HuH-7 (cell line): Measurements from ENCODE around the gene MSL3B.

ENCODE experiments used
- DNase-seq: peaks from one replicate; pipeline ENCODE4 v3.0.0; 2011; ENCODE audit warnings: low spot score

Gene MSL3B

DNA sequence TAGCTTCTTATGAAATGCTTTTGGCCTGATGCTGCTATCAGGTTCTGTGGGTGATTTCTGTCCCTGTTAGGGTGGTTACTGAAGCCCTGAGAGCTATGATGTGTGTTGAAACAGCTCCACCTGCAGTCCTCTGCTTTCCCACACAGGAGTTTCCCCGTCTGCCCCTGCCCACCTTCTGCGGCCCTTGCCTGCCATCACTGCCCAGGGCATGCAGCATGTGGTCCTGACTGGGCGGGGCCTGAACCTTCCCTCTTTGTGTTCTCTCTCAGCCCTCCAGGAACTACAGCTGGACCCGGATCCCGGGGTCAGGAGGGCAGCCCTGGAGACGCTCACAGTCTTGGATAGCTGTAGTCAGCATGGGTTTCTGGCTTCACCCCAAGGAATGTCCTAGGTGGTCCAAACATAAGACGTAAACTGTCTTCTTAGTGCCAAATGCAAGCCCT lies 35.3 kb downstream of the MSL3B start:
- DNase-seq = peak; percentile 91

DNA sequence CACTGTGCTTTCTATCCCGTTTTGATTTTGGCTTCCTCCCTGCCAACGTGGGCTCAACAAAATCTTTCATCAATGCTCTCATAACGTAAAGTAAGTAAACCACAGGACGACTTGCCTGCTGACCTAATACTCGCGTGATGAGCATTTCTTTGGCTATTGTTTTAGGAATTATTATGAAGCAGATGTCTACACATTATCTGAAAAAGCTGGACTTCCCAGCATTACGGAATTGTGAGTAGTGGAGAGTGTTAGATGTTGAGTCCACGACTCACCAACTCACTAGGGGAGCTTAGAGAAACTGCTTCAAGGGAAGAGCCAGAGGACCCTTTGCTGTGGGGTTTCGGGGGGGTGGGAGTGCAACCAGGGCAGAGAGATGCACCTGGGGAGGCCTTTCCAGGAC lies 35.8 kb downstream of the MSL3B start:
- no peak for DNase-seq

DNA sequence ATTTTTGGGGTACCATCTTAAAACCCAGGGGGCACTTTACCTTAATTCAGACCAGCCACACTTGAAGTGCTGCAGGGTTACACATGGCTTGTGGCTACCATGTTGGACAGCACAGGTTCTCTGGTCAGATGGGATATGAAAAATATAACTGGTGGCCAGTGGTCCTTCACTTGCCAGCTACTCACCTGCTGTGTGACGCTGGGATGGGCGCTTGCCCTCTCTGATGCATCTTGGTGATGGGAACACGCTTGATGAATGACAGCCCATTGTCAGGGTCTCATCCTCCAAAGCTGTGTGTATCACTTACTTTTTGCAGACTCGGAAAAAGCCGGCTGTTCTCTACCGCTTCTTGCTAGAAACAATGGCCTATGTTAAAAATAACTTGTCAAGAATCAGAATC lies 36.3 kb downstream of the MSL3B start:
- DNase-seq = no peak

DNA sequence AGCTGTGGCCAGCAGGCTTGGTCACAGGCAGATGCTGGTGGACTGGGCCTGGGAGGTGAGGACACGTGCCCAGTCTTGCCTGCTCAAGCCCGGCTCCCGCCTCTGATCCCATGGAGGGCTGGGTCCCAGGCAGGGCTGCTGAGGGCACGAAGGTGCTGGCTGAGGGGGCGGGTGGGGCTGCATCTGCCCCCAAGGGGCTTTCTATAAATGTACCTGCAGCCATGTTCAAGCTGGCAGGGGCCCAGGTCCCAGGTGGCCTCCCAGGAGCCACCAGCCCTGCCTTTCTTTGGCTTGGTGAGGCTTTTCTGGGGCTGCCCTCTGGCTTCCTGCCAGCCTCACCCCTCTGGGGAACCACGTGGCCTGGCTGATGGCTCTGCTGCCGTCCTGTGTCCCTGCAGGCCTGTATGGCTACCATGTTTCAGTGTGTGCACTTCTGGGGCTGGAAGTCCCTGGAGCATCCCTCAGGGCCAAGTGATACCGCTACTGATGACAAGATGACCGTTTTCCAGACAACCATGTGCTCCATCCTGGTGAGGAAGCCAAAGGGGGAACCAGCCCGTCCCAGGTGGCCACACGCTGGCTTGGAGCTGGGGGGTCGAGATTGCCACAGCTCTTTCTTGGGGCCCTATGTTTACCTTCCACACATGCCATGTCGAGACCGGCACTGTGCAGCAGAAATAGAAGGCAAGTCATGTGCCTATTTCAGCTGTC lies 37.0 kb downstream of the MSL3B start:
- DNase-seq = no peak

DNA sequence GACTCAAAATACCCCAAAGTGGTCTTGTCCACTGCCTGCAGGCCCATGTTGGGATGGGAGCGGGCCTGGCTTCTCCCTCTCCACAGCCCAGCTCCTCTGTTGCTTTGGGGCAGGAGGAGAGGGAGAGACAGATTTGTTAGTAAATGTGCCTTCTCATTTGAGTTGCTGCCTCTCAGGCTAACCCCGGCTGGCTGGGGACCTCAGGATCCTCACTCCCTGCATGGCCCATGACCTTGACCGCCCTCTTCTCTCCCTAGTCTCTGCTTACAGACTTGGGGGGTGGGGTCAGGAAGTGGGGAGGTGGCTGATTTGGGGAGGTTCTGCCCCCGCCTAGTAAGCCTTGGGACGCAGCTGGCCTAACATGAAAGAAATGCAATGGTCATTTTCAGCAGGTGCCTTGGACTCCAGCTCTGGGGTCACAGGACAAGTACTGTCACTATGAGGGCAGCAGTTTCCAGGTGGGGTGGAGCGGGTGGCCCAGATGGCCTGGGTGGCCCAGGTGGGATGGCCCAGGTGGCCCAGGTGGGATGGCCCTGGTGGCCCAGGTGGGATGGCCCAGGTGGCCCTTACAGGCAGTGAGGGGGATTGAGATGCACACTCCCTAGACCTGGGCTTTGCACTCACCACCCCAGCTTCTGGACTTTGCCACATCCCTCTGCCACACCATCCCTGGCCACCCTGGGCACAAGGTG lies 37.9 kb downstream of the MSL3B start:
- no peak for DNase-seq

DNA sequence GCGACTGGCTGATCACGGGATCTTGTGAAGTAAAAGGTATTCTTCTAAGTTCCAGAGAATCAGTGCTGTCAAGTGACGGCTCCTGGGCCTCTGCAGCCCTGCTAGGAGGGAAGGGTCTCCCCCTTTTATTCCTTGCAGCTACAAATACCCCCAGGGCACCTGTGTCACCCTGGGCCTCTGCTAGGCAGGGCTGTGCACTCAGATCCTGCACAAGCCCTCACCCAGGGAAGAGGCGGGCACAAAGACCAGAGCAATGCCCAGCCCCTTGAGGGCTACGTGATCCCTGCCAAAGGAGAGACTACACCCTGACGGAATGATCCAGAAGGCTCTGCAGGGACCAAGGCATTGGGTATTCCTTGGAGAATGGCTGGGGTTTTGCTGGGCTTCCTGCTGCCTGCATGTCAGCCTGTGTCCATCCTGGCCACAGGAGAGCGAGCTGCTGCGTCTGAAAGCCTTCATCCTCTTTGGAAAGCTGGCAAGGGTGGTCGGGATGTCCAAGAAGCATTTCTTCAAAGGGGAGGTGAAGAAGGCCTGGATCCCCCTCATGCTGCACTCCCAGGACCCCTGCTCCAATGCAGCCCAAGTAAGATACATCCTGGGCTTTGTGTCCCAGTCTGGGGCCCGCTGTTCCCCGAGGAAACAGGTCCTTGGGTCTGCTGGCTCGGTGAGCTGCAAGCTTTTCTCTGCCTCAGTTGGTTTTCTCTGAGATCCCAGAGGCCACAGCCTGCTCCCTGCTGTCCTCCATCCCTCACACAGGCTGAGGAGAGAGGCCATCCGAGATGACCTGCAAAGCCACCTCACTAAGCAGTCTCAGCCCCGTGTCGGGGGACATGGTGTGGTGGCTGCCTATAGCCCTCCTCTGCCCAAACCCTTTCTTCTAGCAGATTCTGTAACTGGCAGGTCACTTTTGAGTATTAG lies 38.7 kb downstream of the MSL3B start:
- DNase-seq = no peak

DNA sequence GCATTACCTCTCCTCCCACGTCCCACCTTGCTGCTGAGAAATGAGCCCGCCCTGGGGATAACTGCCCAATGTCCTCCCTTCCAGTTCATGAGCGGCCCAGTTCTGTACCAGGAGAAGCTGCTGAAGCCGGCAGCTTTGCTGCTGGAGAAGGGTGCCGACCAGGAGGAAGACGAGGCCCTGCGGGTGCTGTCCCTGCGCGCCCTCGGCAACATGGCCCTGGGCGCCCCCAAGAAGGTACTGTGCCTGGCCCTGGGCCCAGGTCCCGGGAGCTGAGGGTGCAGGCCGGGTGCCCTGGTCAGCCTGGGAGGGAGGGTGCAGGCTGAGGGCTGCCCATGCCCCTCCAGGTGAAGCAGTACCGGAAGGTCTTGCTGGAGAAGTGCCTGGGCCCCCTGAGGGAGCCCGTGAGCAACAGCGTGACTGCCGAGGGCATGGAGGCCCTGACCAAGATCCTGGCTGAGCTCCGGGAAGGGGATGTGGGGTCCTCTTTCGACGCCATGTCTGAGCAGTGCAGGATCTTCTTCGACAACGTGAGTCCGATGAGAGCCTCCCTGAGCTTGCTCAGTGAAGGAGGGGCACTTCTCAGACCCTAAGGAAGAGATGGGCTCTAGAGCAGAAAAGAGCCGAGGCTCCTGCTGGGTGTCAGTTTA lies 39.5 kb downstream of the MSL3B start:
- DNase-seq = no peak

DNA sequence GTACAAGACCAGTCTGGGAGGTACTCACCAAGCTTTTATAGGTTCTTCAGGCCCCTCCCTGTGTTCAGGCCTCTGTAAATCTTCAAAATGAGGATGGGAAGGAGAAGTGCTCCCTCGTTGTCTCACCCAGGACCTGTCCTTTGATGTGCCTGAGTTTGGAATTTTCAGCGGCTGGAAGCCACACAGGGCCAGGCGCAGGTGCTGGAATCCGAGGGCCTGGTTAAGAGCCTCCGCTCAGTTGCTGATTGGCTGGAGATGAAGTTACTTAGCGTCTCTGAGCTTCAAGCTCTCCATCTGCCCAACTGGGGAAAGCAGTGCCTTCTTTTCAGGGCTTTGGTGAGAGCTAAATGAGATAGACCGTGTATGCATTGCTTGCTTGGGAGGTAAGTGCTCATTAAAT lies 43.8 kb downstream of the MSL3B start:
- no peak for DNase-seq

DNA sequence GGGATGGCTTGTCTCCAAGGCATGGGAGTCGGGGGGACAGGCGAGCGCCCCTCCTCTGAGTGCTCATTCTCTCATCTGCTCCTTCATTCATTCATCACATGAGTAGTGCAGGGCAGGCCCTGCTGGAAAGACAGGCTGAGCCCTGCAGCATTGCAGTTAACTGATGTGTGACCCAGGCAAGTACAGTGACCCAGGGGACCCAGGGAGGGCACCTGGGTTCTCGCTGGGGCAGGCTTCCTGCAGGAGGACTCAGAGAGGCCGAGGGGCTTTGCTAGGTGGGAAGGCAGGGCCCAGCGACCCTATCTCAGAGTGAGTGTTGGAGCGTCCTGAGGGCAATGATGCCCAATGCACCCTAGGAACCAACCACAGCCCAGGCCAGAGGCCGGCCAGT lies 44.5 kb downstream of the MSL3B start:
- DNase-seq = no peak

DNA sequence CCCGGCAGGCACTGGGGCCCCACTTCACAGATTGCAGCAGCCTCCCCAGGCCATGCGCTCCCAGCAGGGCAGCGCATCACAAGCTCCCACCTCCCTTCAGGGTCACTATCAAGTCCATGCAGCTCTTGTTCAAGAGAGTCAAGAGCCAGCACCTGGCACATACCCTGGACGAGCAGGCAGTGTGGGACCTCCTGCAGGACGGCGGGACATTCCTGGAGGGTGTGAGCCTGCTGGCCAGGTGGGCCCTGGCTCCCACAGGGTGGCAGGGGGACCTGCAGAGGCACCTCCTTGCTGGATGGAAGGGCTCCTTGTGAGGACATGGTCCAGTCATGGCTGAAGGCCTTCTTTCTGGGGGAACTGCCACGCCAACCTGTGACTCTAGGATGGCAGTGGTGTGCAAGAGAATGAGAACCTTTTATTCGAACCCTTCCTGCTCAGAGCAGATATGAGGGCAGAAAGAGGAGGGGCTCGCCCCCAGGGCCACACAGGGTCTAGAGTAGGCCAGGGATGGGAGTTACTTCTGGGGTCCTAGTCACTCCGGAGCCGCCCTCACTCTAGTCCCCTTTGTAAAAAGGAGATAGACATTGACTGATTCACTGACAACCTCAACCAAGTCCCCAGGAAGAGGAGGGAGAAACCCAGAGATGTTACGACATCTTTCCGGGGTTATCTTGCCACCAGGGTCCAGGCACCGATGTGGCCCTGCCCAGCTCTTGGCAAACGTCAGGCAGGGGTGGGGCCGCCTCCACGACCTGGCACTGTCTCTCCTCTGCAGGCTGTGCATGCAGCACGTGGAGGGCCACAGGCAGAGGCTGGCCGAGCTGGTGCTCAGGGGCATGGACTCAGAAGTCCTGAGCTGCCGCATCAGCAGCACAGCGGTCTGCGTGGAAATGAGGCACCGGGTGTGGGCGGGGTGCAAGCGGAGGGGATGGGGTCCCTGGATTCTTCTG lies 45.1 kb downstream of the MSL3B start:
- peak; percentile 47 for DNase-seq

DNA sequence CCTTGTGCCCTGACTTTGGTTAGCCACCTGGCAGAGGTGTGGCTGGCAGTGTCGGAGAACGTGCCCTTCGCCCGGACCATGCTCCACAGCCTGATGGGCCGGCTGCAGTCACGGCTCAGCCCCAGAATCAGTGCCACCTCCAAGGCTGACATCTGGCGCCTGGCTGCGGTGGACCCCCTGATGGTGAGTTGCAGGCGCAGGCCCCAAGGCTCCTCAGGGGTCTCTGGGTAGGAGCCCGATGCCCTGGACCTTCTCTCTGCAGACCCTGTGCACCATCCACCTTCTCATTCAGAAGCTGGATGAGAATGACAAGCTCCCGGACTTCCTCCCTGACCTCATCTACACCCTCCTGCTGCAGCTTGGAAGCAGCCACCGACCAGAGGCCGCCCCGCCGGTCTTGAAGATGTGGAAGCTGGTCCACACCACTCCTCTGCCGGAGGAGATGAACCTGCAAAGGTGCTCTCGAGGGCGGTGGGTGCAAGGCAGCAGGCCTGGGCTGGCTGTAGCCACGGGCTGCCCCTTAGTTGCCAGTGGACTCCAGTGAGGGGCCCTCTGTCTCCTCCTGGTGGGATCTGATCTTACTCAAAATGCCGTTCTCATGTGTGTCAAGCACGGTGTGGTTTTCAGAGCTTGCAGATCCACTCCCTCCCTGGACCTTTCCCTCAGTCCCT lies 46.0 kb downstream of the MSL3B start:
- DNase-seq = no peak

DNA sequence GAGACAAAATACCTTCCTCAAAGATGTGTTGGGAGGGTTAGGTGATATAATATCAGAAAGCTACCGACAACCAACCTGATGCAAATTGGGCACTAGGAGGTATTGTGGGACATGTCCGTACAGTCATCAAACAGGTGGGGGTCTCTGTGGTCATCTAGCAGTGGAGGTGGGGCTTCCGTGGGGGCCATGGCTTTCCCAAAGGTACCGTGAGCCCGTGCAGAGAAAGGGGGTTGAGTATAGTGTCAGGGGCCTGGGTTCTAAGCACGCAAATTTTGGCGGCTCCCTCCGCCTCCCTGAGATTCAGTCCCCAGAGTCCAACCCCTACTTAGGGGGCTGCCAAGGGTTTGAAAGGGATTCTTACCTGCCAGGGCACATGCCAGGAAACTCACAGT lies 46.5 kb downstream of the MSL3B start:
- DNase-seq = no peak

DNA sequence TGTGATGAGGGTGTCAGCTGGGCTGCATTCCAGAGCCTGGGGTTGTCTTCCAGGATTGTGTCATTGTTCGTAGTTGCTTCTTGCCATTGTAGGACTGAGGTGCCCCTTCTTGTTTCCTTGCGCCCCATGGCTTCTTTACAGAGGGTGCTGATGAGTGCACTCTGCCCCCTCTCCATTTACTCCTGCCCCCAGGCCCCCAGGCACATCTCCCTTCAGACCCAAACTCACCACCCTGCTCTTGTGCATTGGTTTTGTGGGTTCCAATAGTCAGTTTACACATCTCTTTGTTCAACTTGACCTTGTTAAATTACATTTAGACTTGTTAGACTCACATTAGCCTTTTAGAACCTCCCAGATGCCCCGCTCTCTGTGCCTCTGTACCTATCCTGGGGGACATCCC lies 47.0 kb downstream of the MSL3B start:
- DNase-seq = no peak

DNA sequence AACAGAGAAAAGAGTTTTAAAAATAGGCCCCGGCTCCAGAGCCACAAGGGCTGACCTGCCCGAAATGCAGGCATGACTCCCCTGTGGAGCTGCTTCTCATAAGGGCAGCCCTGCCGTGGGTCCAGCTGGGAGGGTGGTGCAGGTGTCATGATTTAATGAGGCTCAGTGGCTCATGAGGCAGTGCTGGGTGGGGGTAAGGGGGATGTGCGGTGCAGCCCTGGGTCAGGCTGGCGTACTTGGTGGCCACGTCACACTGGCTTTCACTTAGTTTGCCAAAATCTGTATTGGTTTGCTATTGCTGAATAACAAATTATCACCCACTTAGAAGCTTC lies 47.4 kb downstream of the MSL3B start:
- no peak for DNase-seq

DNA sequence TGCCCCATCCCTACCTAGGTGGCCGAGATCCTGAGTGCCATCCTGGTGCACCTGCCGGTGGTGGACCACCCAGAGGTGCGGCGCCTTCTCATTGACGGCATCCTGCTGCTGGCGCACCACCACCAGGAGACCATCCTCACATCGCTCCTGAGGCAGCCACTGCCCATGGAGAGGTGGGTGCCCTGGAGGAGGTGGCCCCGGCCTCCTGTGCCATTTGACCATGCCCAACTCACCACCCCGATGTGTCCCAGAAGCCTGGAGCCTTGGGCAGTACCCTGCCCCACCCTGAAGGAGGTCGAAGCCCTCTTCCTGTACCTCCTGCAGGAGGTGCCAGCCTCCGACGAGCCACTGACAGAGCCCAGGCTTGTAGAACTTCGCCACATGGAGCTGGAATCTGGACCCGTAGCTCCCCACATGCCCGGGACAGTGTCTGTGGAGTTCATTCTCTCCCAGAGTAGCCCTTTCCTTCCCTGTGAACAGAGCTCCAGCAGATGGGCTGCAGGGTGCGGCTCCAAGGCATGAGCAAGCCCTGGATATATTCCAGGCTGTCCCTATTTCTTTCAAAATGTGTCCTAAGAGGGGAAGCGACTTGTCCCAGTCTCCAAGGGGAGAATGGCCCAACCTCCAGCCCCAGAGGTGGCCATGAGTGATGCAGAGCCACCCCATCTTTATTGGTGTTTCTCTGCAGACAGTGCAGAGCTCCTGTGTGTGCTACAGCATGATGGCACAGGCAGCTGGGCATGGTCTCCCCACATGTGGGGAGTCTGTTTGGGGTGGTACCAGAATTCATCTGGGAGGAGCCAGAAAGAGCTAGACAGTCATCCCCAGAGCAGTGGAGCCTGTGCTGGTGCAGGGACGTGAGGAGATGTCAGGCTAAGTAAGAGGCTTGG lies 48.1 kb downstream of the MSL3B start:
- DNase-seq = no peak

DNA sequence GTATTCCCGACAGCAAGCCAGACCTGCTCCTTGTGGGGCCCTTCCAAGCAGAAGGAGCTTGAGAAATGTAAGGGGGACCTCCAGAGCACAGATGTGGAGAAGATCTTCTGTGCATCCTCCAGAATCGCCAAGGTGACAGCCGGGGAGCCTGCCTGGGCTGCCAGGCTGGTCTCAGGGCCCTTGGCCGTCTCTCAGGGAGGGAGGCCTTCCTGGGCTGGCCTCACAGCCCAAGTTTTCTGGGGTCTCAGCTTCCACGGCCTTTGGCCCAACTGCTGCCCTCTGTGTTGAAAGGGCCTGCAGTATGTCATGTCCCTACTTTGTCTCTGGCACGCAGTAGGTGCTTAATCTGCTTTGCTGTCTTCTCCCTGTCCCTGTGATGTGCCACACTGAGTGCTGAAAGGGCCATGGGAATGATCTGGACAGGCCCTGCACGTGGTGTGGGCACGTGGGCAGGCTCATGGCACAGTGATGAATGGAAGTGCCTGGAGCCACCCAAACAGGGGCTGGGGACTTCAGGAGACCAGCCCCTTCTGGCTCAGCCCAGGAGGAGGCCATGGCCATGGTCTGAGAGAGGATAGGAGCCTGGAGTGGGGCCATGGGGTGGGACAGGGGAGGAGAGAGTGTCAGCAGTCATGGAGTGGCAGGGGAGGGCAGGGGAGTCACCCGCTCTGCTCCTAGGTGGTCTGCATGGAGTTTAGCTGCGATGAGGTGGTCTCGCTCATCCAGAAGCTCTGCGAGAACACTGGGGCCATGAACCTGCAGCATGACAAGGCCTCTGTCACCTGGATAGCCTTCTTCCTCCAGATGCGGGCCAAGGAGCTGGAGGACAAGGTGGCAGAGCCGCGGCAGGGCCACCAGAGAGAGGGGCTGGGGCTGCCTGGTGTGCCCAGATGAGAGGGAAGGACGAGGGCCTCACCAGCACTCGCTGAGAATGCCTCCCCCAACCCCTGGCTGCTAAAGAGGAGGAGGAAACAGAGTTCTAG lies 49.3 kb downstream of the MSL3B start:
- DNase-seq = no peak

DNA sequence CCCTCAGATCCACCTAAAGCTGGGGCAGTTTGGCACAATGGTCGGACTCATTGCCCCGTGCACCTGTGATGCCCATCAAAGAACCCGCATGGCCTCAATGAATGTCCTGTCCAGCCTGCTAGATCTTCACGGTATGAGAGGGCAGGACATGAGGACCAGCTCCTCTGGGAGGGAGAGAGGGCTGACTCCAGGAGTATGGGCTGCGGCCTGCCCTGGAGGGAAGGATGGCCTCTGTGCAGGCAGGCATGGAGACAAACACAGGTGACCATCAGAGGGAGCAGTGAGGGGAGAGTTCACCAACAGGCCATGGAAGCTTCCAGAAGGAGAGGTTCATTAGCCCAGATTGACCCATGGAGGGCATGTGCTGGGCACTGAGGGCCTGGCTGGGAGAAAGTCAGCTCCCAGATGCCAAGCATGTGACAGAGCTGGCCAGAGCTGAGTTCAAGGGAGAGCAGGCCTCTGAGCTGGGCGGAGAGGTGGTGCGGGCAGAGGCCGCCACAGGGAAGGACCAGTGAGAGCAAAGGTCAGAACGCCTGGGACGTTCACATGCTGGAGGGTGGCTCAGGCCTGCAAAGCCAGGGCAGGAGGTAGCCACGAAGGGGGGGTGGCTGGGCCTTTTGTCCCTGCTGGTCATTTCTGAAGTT lies 50.1 kb downstream of the MSL3B start:
- DNase-seq = no peak

DNA sequence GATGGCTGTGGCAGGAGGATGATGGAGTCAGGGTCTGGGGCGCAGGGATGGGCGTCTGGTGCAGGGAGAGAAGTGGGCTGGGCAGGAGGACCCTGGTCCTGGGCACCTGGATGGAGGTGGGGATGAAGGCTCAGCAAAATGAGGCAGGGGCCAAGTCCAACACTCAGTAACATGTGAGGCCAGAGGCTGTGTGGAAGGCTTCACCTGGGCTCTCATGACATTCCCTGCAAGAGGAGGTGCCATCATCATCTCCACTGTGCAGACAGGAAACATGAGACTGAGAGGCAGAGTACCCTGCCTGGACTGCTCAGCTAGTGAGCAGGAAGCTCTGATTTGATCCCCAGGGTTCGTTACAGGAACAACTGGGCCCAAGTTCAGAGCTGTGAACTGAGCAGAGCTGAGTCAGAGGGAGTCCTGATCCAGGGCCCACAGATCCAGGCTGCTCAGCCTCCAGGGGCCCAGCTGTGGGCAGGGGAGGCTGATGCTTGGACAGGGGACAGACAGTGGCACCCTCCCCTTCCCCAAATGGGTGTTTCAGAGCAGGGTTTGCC lies 50.8 kb downstream of the MSL3B start:
- DNase-seq = no peak
